Ecto neural progenitor cell (in vitro differentiated cells): ENCODE data around the gene SLC4A1.

ENCODE experiments used
- DNase-seq: peaks from one replicate; pipeline ENCODE4 v3.0.0-alpha.2; 2018; ENCODE audit warnings: low spot score

Gene SLC4A1

GRCh38 chr17:44220213-44221083 is 47.5 kb downstream of the SLC4A1 start:
- DNase-seq = peak; percentile 76

GRCh38 chr17:44219616-44220212 is 48.2 kb downstream of the SLC4A1 start, which contains the start of gene UBTF:
Gene UBTF (minus strand): TSS chr17:44219675. CDS start chr17:44218229, 1,446 bp downstream.
- DNase-seq = peak; percentile 88

- DNase-seq = peak; percentile 91
Measured at GRCh38 chr17:44219108-44219615, 48.8 kb downstream of the SLC4A1 start.

- no peak for DNase-seq
Measured at GRCh38 chr17:44218344-44219107, 49.4 kb downstream of the SLC4A1 start.

- no peak for DNase-seq
Measured at GRCh38 chr17:44217738-44218343, 50.1 kb downstream of the SLC4A1 start.

- no peak for DNase-seq
Measured at GRCh38 chr17:44216694-44217093, 51.2 kb downstream of the SLC4A1 start.

- no peak for DNase-seq
Measured at GRCh38 chr17:44216173-44216572, 51.8 kb downstream of the SLC4A1 start.

GRCh38 chr17:44214896-44215295 is 53.0 kb downstream of the SLC4A1 start:
- no peak for DNase-seq

- no peak for DNase-seq
Measured at GRCh38 chr17:44214230-44214494, 53.8 kb downstream of the SLC4A1 start.

- DNase-seq = no peak
Measured at GRCh38 chr17:44213403-44214229, 54.3 kb downstream of the SLC4A1 start.

- DNase-seq = no peak
Measured at GRCh38 chr17:44212507-44213402, 55.2 kb downstream of the SLC4A1 start.

- no peak for DNase-seq
Measured at GRCh38 chr17:44211281-44212265, 56.4 kb downstream of the SLC4A1 start.

- peak; percentile 97 for DNase-seq
Measured at GRCh38 chr17:44210342-44211192, 57.4 kb downstream of the SLC4A1 start.

- no peak for DNase-seq
Measured at GRCh38 chr17:44209786-44210341, 58.1 kb downstream of the SLC4A1 start.

- DNase-seq = no peak
Measured at GRCh38 chr17:44207743-44208142, 60.2 kb downstream of the SLC4A1 start.

- no peak for DNase-seq
Measured at GRCh38 chr17:44207319-44207718, 60.6 kb downstream of the SLC4A1 start.

GRCh38 chr17:44206825-44207155 is 61.1 kb downstream of the SLC4A1 start:
- no peak for DNase-seq
